H9 (cell line): ENCODE measurements around the gene KCNAB1. TPM values are rescaled to one million over a fixed set of nuclear protein-coding genes. Genes with fewer than 3 reads are reported as not detected.

Source experiments
- DNase-seq: peaks from one replicate; pipeline ENCODE4 v3.0.0-alpha.2; 2017
- H2AFZ ChIP-seq: one replicate; pipeline ENCODE4 v1.6.1; 2013; ENCODE audit warnings: mild to moderate bottlenecking, low read length, control low read depth, moderate library complexity
- H2AK5ac ChIP-seq: 2 replicates; pipeline ENCODE4 v1.6.1; 2013; ENCODE audit warnings: low read length, control low read depth, mixed read lengths; ENCODE audit not compliant: insufficient read length
- H2BK120ac ChIP-seq: one replicate; pipeline ENCODE4 v1.6.1; 2013; ENCODE audit warnings: low read depth, mild to moderate bottlenecking, low read length, control low read depth, inconsistent platforms; ENCODE audit not compliant: poor library complexity, severe bottlenecking
- H2BK12ac ChIP-seq: 2 replicates; pipeline ENCODE4 v1.6.1; 2013; ENCODE audit warnings: low read length, control low read depth, mixed read lengths, low read depth; ENCODE audit not compliant: insufficient read length
- H2BK15ac ChIP-seq: 2 replicates; pipeline ENCODE4 v1.6.1; 2013; ENCODE audit warnings: low read depth, low read length, control low read depth
- H2BK20ac ChIP-seq: one replicate; pipeline ENCODE4 v1.6.1; 2013; ENCODE audit warnings: low read depth, mild to moderate bottlenecking, low read length, control low read depth, inconsistent platforms; ENCODE audit not compliant: poor library complexity, severe bottlenecking
- H2BK5ac ChIP-seq: 2 replicates; pipeline ENCODE4 v1.6.1; 2013; ENCODE audit warnings: low read length, control low read depth, mixed read lengths; ENCODE audit not compliant: insufficient read length
- H3K14ac ChIP-seq: 2 replicates; pipeline ENCODE4 v1.6.1; 2013; ENCODE audit warnings: low read length, control low read depth; ENCODE audit not compliant: insufficient read depth
- H3K18ac ChIP-seq: 2 replicates; pipeline ENCODE4 v1.6.1; 2013; ENCODE audit warnings: low read depth, mild to moderate bottlenecking, mixed read lengths, low read length, control low read depth; ENCODE audit not compliant: insufficient read length
- H3K23ac ChIP-seq: 2 replicates; pipeline ENCODE4 v1.6.1; 2013; ENCODE audit warnings: low read length, control low read depth, mixed read lengths, low read depth; ENCODE audit not compliant: insufficient read length
- H3K23me2 ChIP-seq: 2 replicates; pipeline ENCODE4 v1.6.1; 2013; ENCODE audit warnings: low read depth, mild to moderate bottlenecking, mixed read lengths, low read length, control low read depth; ENCODE audit not compliant: insufficient read length, poor library complexity, severe bottlenecking
- H3K27ac ChIP-seq: 2 replicates; pipeline ENCODE4 v1.5.1; 2013; ENCODE audit warnings: low read length, control low read depth, mixed read lengths, low read depth; ENCODE audit not compliant: insufficient read length
- H3K27me3 ChIP-seq: 2 replicates; pipeline ENCODE4 v1.6.1; 2013; ENCODE audit warnings: low read length, control low read depth, inconsistent platforms; ENCODE audit not compliant: insufficient read depth
- H3K4ac ChIP-seq: 2 replicates; pipeline ENCODE4 v1.6.1; 2013; ENCODE audit warnings: low read depth, mild to moderate bottlenecking, control low read depth, inconsistent platforms, low read length, moderate library complexity
- H3K4me1 ChIP-seq: 2 replicates; pipeline ENCODE4 v1.6.1; 2013; ENCODE audit warnings: low read length, control low read depth, inconsistent platforms; ENCODE audit not compliant: insufficient read depth
- H3K4me2 ChIP-seq: 2 replicates; pipeline ENCODE4 v1.6.1; 2013; ENCODE audit warnings: low read length, control low read depth, mixed read lengths; ENCODE audit not compliant: insufficient read length, insufficient read depth
- H3K56ac ChIP-seq: 2 replicates; pipeline ENCODE4 v1.6.1; 2013; ENCODE audit warnings: low read depth, mild to moderate bottlenecking, mixed read lengths, low read length, control low read depth; ENCODE audit not compliant: insufficient read length
- H3K79me1 ChIP-seq: 2 replicates; pipeline ENCODE4 v1.6.1; 2013; ENCODE audit warnings: low read depth, mild to moderate bottlenecking, moderate library complexity, low read length, control low read depth, inconsistent platforms; ENCODE audit not compliant: insufficient read depth, poor library complexity, severe bottlenecking
- H3K79me2 ChIP-seq: 2 replicates; pipeline ENCODE4 v1.6.1; 2013; ENCODE audit warnings: low read length, control low read depth, inconsistent platforms; ENCODE audit not compliant: insufficient read depth
- H3K9ac ChIP-seq: 2 replicates; pipeline ENCODE4 v1.6.1; 2013; ENCODE audit warnings: low read length, control low read depth, mixed read lengths; ENCODE audit not compliant: insufficient read length; ENCODE audit errors: extremely low read depth
- H3K9me3 ChIP-seq: one replicate; pipeline ENCODE4 v1.6.1; 2013; ENCODE audit warnings: low read depth, low read length, inconsistent platforms; ENCODE audit not compliant: control insufficient read depth
- H3T11ph ChIP-seq: one replicate; pipeline ENCODE4 v1.6.1; 2013; ENCODE audit warnings: mild to moderate bottlenecking, low read length, control low read depth, inconsistent platforms
- H4K20me1 ChIP-seq: one replicate; pipeline ENCODE4 v1.6.1; 2013; ENCODE audit not compliant: control insufficient read depth, insufficient read length, insufficient read depth
- H4K5ac ChIP-seq: 2 replicates; pipeline ENCODE4 v1.6.1; 2013; ENCODE audit warnings: low read depth, mild to moderate bottlenecking, mixed read lengths, low read length, control low read depth; ENCODE audit not compliant: insufficient read length
- H4K8ac ChIP-seq: replicated peaks from 2 replicates; pipeline ENCODE4 v1.6.1; 2013; ENCODE audit warnings: low read length, control low read depth, mixed read lengths, low read depth; ENCODE audit not compliant: insufficient read length
- H4K91ac ChIP-seq: 2 replicates; pipeline ENCODE4 v1.6.1; 2013; ENCODE audit warnings: low read depth, mild to moderate bottlenecking, moderate library complexity, mixed read lengths, low read length, control low read depth; ENCODE audit not compliant: insufficient read length
- H3K27ac Mint-ChIP-seq, 3 experiments: 2 replicates in 2 of 3; 3 replicates in 1 of 3; pipeline ENCODE4 v1.8.0; 2020 to 2021; ENCODE audit warnings: mixed read lengths in 3 of 3, mild to moderate bottlenecking in 1 of 3, moderate library complexity in 1 of 3
- H3K27me3 Mint-ChIP-seq: 2 replicates; pipeline ENCODE4 v1.8.0; 2021; ENCODE audit warnings: low read depth, mild to moderate bottlenecking, moderate library complexity, mixed read lengths
- H3K36me3 Mint-ChIP-seq, 3 experiments: 2 replicates in 2 of 3; 3 replicates in 1 of 3; pipeline ENCODE4 v1.8.0; 2020 to 2021; ENCODE audit warnings: low read depth in 3 of 3, mixed read lengths in 3 of 3; ENCODE audit not compliant: insufficient read depth in 1 of 3
- H3K4me1 Mint-ChIP-seq, 2 experiments: 2 replicates each; pipeline ENCODE4 v1.8.0; 2020; ENCODE audit warnings: mixed read lengths in 2 of 2
- H3K4me3 Mint-ChIP-seq, 2 experiments: 2 replicates in 1 of 2; 3 replicates in 1 of 2; pipeline ENCODE4 v1.8.0; 2020 to 2021; ENCODE audit warnings: mild to moderate bottlenecking in 2 of 2, mixed read lengths in 2 of 2, moderate library complexity in 1 of 2
- H3K9me3 Mint-ChIP-seq, 2 experiments: 2 replicates in 1 of 2; 3 replicates in 1 of 2; pipeline ENCODE4 v1.8.0; 2020; ENCODE audit warnings: mild to moderate bottlenecking in 2 of 2, mixed read lengths in 2 of 2, moderate library complexity in 1 of 2
- WGBS: extraction: QIAGEN DNeasy Blood & Tissue Kit; methylation state at CpG from one replicate; pipeline ENCODE4 v1.1.7; 2013; ENCODE audit warnings: missing lambda C conversion rate, low lambda C conversion rate, mixed read lengths; ENCODE audit not compliant: insufficient read length; ENCODE audit errors: extremely low coverage; 5-methylcytosine and 5-hydroxymethylcytosine counted together
- total RNA-seq: library from RNA; stranded (reverse); gene quantifications from 2 replicates; pipeline ENCODE4 v1.2.1, GENCODE V29; 2021
- TF ChIP-seq, protein P1 (sequence below): fragments of 200-600 bp; sonication (generic); conservative IDR thresholded peaks from 3 replicates; pipeline ENCODE4 v1.8.0; 2021; ENCODE audit warnings: antibody characterized with exemption, mild to moderate bottlenecking

KCNAB1 gene
- total RNA-seq, 1 experiment from 2014 or later, result 3.7 TPM

DNA sequence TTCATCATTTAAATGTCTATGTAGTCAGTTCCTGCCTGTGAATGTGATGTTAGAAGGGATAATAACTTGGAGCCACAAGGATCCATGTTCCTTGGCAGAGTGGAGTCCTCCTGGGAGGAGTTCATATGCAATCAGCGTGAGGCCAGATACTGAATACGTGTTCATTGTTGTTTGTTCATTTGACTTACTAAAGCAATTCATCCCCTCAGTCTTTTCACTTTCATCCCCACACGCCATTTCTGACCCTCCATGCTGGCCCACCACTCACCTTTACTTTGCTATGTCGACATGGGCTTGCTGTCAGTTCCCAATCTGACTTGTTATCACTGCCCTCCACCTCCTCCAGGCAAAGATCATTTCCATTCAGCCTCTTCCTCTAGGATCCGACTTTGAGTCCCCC lies 342.7 kb downstream of the KCNAB1 start:
- Histone ChIP-seq H3K23ac (no peak overlapping the region), H2BK5ac (no peak overlapping the region), H4K20me1 (no peaks in the 10 kb centered on the region), H2BK20ac (no peak overlapping the region), H3K23me2 (no peaks in the 10 kb centered on the region), H3K9me3 (no peaks in the 10 kb centered on the region), H3T11ph (no peak overlapping the region), H3K27me3 (no peaks in the 10 kb centered on the region), H2AFZ (no peak overlapping the region), H4K91ac (no peak overlapping the region), H3K79me1 (no peaks in the 10 kb centered on the region), H2BK12ac (no peak overlapping the region), H3K4me2 (peak overlapping the region; percentile 2), H4K5ac (no peak overlapping the region), H3K4ac (no peak overlapping the region), H3K4me1 (peaks cover 9% of the 10 kb centered on the region; the same call in 1 of the 2 replicates), H3K27ac (no peak overlapping the region), H3K79me2 (no peaks in the 10 kb centered on the region), H3K56ac (no peak overlapping the region), H2AK5ac (no peak overlapping the region), H2BK120ac (no peak overlapping the region), H3K18ac (no peak overlapping the region), H3K9ac (no peak overlapping the region), H4K8ac (no peak overlapping the region), H3K14ac (no peak overlapping the region), H2BK15ac (no peak overlapping the region)
- H3K9me3 Mint-ChIP-seq, result no peaks in the 10 kb centered on the region; a peak in 1 of 5 replicates
- no peaks in the 10 kb centered on the region for H3K27me3 Mint-ChIP-seq
- H3K4me3 Mint-ChIP-seq, result peak overlapping the region in 1 of 2 experiments; percentile 36; a peak in 2 of 5 replicates
- no peak for DNase-seq
- WGBS, result no CpG with 5 or more reads among the region's 5 CpGs
- no peaks in the 10 kb centered on the region for H3K36me3 Mint-ChIP-seq
- H3K4me1 Mint-ChIP-seq, result peaks cover 51 to 70% of the 10 kb centered on the region in 2 experiments
- TF ChIP-seq, protein P1, sequence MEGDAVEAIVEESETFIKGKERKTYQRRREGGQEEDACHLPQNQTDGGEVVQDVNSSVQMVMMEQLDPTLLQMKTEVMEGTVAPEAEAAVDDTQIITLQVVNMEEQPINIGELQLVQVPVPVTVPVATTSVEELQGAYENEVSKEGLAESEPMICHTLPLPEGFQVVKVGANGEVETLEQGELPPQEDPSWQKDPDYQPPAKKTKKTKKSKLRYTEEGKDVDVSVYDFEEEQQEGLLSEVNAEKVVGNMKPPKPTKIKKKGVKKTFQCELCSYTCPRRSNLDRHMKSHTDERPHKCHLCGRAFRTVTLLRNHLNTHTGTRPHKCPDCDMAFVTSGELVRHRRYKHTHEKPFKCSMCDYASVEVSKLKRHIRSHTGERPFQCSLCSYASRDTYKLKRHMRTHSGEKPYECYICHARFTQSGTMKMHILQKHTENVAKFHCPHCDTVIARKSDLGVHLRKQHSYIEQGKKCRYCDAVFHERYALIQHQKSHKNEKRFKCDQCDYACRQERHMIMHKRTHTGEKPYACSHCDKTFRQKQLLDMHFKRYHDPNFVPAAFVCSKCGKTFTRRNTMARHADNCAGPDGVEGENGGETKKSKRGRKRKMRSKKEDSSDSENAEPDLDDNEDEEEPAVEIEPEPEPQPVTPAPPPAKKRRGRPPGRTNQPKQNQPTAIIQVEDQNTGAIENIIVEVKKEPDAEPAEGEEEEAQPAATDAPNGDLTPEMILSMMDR, result no peak
- H3K27ac Mint-ChIP-seq, result peak overlapping the region; percentile 53 to 98 (median 83)
